Measurements from ENCODE around the gene OPCML. TPM values are rescaled to one million over a fixed set of nuclear protein-coding genes. Genes with fewer than 3 reads are reported as not detected.

The OPCML gene
- total RNA-seq, 1 experiment from 2014 or later, result not detected

GRCh38 chr11:133577403-133577802 is 45.1 kb upstream of the OPCML start:
- DNase-seq, result no peak
- no peak overlapping the region for H3K27ac ChIP-seq
- no TSS peak for BruUV-seq (replicated peaks)
- TF ChIP-seq CTCF (conservative IDR thresholded peaks at IDR 0.05), result no peak
- no peak for TF ChIP-seq EZH2 (IDR thresholded peaks at IDR 0.05; ENCODE audit: low read depth)
- CTCF ChIA-PET, result no interaction called here
- H4K20me1 ChIP-seq (ENCODE audit: insufficient read depth), result no peaks in the 10 kb centered on the region
- H3K4me2 ChIP-seq, result no peak overlapping the region
- POLR2A ChIA-PET (ENCODE audit: unreplicated experiment), result no interaction called here
- H3K9me2 ChIP-seq (ENCODE audit: insufficient read depth), result no peaks in the 10 kb centered on the region
- intact Hi-C loops (cut with micrococcal nuclease; ENCODE audit: unreplicated experiment), result no loop called here
- H3F3A ChIP-seq (ENCODE audit: insufficient read depth, low read depth), result no peaks in the 10 kb centered on the region
- H3K4me3 ChIP-seq, result no peak overlapping the region
- H3K79me2 ChIP-seq (ENCODE audit: low read depth), result no peaks in the 10 kb centered on the region
- no peaks in the 10 kb centered on the region for H3K4me1 ChIP-seq (replicated peaks; ENCODE audit: insufficient read depth)
- H3K9me3 ChIP-seq (ENCODE audit: insufficient read depth, low read depth), result no peaks in the 10 kb centered on the region
- no peaks in the 10 kb centered on the region for H3K36me3 ChIP-seq (ENCODE audit: low read depth)
- no peak overlapping the region for H2AFZ ChIP-seq
- H3K27me3 ChIP-seq (ENCODE audit: insufficient read depth, low read depth), result peaks cover 23% of the 10 kb centered on the region

- H3K9me2 ChIP-seq (ENCODE audit: insufficient read depth), result no peaks in the 10 kb centered on the region
- H3K4me2 ChIP-seq, result no peak overlapping the region
- no peak overlapping the region for H3K27ac ChIP-seq
- H3K4me3 ChIP-seq, result no peak overlapping the region
- H3K27me3 ChIP-seq (ENCODE audit: insufficient read depth, low read depth), result peaks cover 23% of the 10 kb centered on the region
- H3F3A ChIP-seq (ENCODE audit: insufficient read depth, low read depth), result no peaks in the 10 kb centered on the region
- H3K9me3 ChIP-seq (ENCODE audit: insufficient read depth, low read depth), result no peaks in the 10 kb centered on the region
- no TSS peak for BruUV-seq (replicated peaks)
- ChIA-PET POLR2A (ENCODE audit: unreplicated experiment) (no interaction called here), CTCF (no interaction called here)
- TF ChIP-seq CTCF (conservative IDR thresholded peaks at IDR 0.05) (no peak), EZH2 (IDR thresholded peaks at IDR 0.05; ENCODE audit: low read depth) (no peak)
- no peaks in the 10 kb centered on the region for H3K79me2 ChIP-seq (ENCODE audit: low read depth)
- intact Hi-C loops (cut with micrococcal nuclease; ENCODE audit: unreplicated experiment), result no loop called here
- H3K4me1 ChIP-seq (replicated peaks; ENCODE audit: insufficient read depth), result no peaks in the 10 kb centered on the region
- DNase-seq, result no peak
- H2AFZ ChIP-seq, result no peak overlapping the region
- no peaks in the 10 kb centered on the region for H4K20me1 ChIP-seq (ENCODE audit: insufficient read depth)
- no peaks in the 10 kb centered on the region for H3K36me3 ChIP-seq (ENCODE audit: low read depth)
These were observed 44.0 kb upstream of the OPCML start for GRCh38 chr11:133576351-133576750.

- H3K4me1 ChIP-seq (replicated peaks; ENCODE audit: insufficient read depth), result no peaks in the 10 kb centered on the region
- no peak for DNase-seq
- no peaks in the 10 kb centered on the region for H3F3A ChIP-seq (ENCODE audit: insufficient read depth, low read depth)
- ChIA-PET CTCF (no interaction called here), POLR2A (ENCODE audit: unreplicated experiment) (no interaction called here)
- no peaks in the 10 kb centered on the region for H4K20me1 ChIP-seq (ENCODE audit: insufficient read depth)
- no peaks in the 10 kb centered on the region for H3K27me3 ChIP-seq (ENCODE audit: insufficient read depth, low read depth)
- H3K4me3 ChIP-seq, result no peak overlapping the region
- intact Hi-C loops (cut with micrococcal nuclease; ENCODE audit: unreplicated experiment), result no loop called here
- H3K79me2 ChIP-seq (ENCODE audit: low read depth), result no peaks in the 10 kb centered on the region
- no peak overlapping the region for H2AFZ ChIP-seq
- no TSS peak for BruUV-seq (replicated peaks)
- no peak overlapping the region for H3K27ac ChIP-seq
- no peaks in the 10 kb centered on the region for H3K36me3 ChIP-seq (ENCODE audit: low read depth)
- no peak overlapping the region for H3K4me2 ChIP-seq
- no peaks in the 10 kb centered on the region for H3K9me2 ChIP-seq (ENCODE audit: insufficient read depth)
- H3K9me3 ChIP-seq (ENCODE audit: insufficient read depth, low read depth), result no peaks in the 10 kb centered on the region
- no peak for TF ChIP-seq CTCF (conservative IDR thresholded peaks at IDR 0.05)
- no peak for TF ChIP-seq EZH2 (IDR thresholded peaks at IDR 0.05; ENCODE audit: low read depth)
These were observed 40.8 kb upstream of the OPCML start for GRCh38 chr11:133573081-133573480.

Data from PC-9 (cell line).